HCT116 (cell line): Measurements from ENCODE around the gene MTM1. TPM values are rescaled to one million over a fixed set of nuclear protein-coding genes. Genes with fewer than 3 reads are reported as not detected.

Source experiments
- ATAC-seq: fragments of 200-7000 bp; cut with Tn5 transposase; 2 replicates; pipeline ENCODE4 v1.9.1; 2020; ENCODE audit warnings: mild to moderate bottlenecking, moderate library complexity
- BruUV-seq: library from RNA; stranded (reverse); fragments of 400-500 nt; replicated peaks from 2 replicates; lab custom pipeline; 2021; lab: Mats Ljungman, UMichigan
- CTCF ChIA-PET: fragments of 300-600 bp; sonication (Branson Sonifier 250); formaldehyde crosslinking; loops from one replicate; lab custom pipeline; 2021; ENCODE audit warnings: antibody characterized with exemption; lab: Charles Lee
- POLR2A ChIA-PET: fragments of 300-600, 350-600 bp; sonication (Branson Sonifier 250); formaldehyde crosslinking; loops from one replicate; lab custom pipeline; 2021; ENCODE audit warnings: antibody characterized with exemption; lab: Charles Lee
- RAD21 ChIA-PET, 2 experiments: fragments of 300-600 bp; sonication (Branson Sonifier 250); formaldehyde crosslinking; loops; one replicate each; lab custom pipeline; 2023; ENCODE audit warnings: low total read pairs in 2 of 2; ENCODE audit not compliant: uncharacterized antibody in 2 of 2, unreplicated experiment in 2 of 2, low non-redundant PET in 1 of 2; lab: Charles Lee
- DNase-seq: peaks from one replicate; pipeline ENCODE4 v3.0.0-alpha.2; 2010; ENCODE audit warnings: low read depth, low spot score
- H2AFZ ChIP-seq: fragments of 200-600 bp; shearing (Covaris generic), sonication (generic); 2 replicates; pipeline ENCODE4 v1.6.1; 2017; ENCODE audit warnings: low read depth, mixed run types, mixed read lengths, antibody characterized with exemption, low read length; ENCODE audit not compliant: poor library complexity, severe bottlenecking
- H3K27ac ChIP-seq: 2 replicates; pipeline ENCODE4 v1.5.1; 2012; ENCODE audit warnings: low read depth, low read length
- H3K27me3 ChIP-seq: fragments of 200-600 bp; sonication (generic); 2 replicates; pipeline ENCODE4 v1.6.1; 2016; ENCODE audit warnings: mixed run types, low read length, mixed read lengths; ENCODE audit not compliant: insufficient read depth
- H3K36me3 ChIP-seq, 2 experiments: fragments of 200-500 bp in 1 of 2; fragments of 200-600 bp in 1 of 2; sonication (Bioruptor generic) in 1 of 2; sonication (generic) in 1 of 2; 2 replicates each; pipeline versions ENCODE4 v1.5.1 to v1.6.1; 2014 to 2016; ENCODE audit warnings: low read length in 2 of 2, inconsistent platforms in 1 of 2, mixed read lengths in 1 of 2, mixed run types in 1 of 2; ENCODE audit not compliant: insufficient read depth in 2 of 2, control insufficient read depth in 1 of 2
- H3K4me1 ChIP-seq, 2 experiments: fragments of 200-600 bp in 1 of 2; sonication (generic) in 1 of 2; 2 replicates each; pipeline versions ENCODE4 v1.5.1 to v1.6.1; 2012 to 2017; ENCODE audit warnings: low read length in 2 of 2, inconsistent platforms in 1 of 2, mild to moderate bottlenecking in 1 of 2, mixed read lengths in 1 of 2, mixed run types in 1 of 2, moderate library complexity in 1 of 2; ENCODE audit not compliant: insufficient read depth in 2 of 2, control insufficient read depth in 1 of 2
- H3K4me2 ChIP-seq: fragments of 200-600 bp; sonication (generic); 2 replicates; pipeline ENCODE4 v1.6.1; 2017; ENCODE audit warnings: mixed run types, low read length, mixed read lengths
- H3K4me3 ChIP-seq, 2 experiments: fragments of 200-600 bp in 1 of 2; sonication (generic) in 1 of 2; replicated peaks in 1 of 2; 2 replicates each; pipeline ENCODE4 v1.5.1; 2011 to 2016; ENCODE audit warnings: low read length in 2 of 2, control low read depth in 1 of 2, low read depth in 1 of 2, mild to moderate bottlenecking in 1 of 2, mixed read lengths in 1 of 2, mixed run types in 1 of 2
- H3K79me2 ChIP-seq: fragments of 200-600 bp; sonication (generic); 2 replicates; pipeline ENCODE4 v1.6.1; 2017; ENCODE audit warnings: mild to moderate bottlenecking, mixed run types, low read length, moderate library complexity, mixed read lengths; ENCODE audit not compliant: insufficient read depth
- H3K9ac ChIP-seq: fragments of 200-600 bp; sonication (generic); 2 replicates; pipeline ENCODE4 v1.6.1; 2016; ENCODE audit warnings: low read length, mixed read lengths
- H3K9me2 ChIP-seq: fragments of 200-600 bp; sonication (generic), shearing (Covaris generic); 2 replicates; pipeline ENCODE4 v1.6.1; 2017; ENCODE audit warnings: mixed run types, mild to moderate bottlenecking, moderate library complexity; ENCODE audit not compliant: insufficient read depth
- H3K9me3 ChIP-seq, 2 experiments: fragments of 200-500 bp in 1 of 2; fragments of 200-600 bp in 1 of 2; sonication (Bioruptor generic) in 1 of 2; sonication (generic) in 1 of 2; 2 replicates each; pipeline ENCODE4 v1.6.1; 2014 to 2017; ENCODE audit warnings: low read length in 2 of 2, mixed read lengths in 2 of 2, inconsistent platforms in 1 of 2, low read depth in 1 of 2, mild to moderate bottlenecking in 1 of 2, mixed run types in 1 of 2, moderate library complexity in 1 of 2; ENCODE audit not compliant: control insufficient read depth in 1 of 2, insufficient read depth in 1 of 2
- H4K20me1 ChIP-seq: fragments of 200-600 bp; sonication (generic), shearing (Covaris generic); 2 replicates; pipeline ENCODE4 v1.6.1; 2017; ENCODE audit warnings: mixed run types, mild to moderate bottlenecking, moderate library complexity; ENCODE audit not compliant: insufficient read depth
- CEBPB ChIP-seq: IDR thresholded peaks from 2 replicates; pipeline ENCODE4 v1.6.1; 2012; ENCODE audit warnings: low read depth
- CTCF ChIP-seq, 3 experiments: fragments of 200-600 bp in 1 of 3; sonication (generic) in 1 of 3; IDR thresholded peaks in 2 of 3; conservative IDR thresholded peaks in 1 of 3; 2 replicates each; pipeline ENCODE4 v1.5.1; 2012 to 2017; ENCODE audit warnings: low read depth in 2 of 3, low read length in 2 of 3, antibody characterized with exemption in 1 of 3, borderline replicate concordance in 1 of 3, control low read depth in 1 of 3, mild to moderate bottlenecking in 1 of 3, mixed read lengths in 1 of 3, mixed run types in 1 of 3, moderate library complexity in 1 of 3; ENCODE audit not compliant: insufficient read depth in 1 of 3
- EGR1 ChIP-seq: IDR thresholded peaks from 2 replicates; pipeline ENCODE4 v1.6.1; 2012; ENCODE audit warnings: low read depth
- ELF1 ChIP-seq: IDR thresholded peaks from 2 replicates; pipeline ENCODE4 v1.6.1; 2012; ENCODE audit warnings: low read depth, borderline replicate concordance
- MAX ChIP-seq: IDR thresholded peaks from 2 replicates; pipeline ENCODE4 v1.6.1; 2012
- RAD21 ChIP-seq: IDR thresholded peaks from 2 replicates; pipeline ENCODE4 v1.6.1; 2012; ENCODE audit warnings: low read depth, mild to moderate bottlenecking
- SIN3A ChIP-seq: IDR thresholded peaks from 2 replicates; pipeline ENCODE4 v1.6.1; 2012; ENCODE audit warnings: low read depth
- YY1 ChIP-seq: IDR thresholded peaks from 2 replicates; pipeline ENCODE4 v1.6.1; 2011; ENCODE audit warnings: low read length, low read depth, moderate library complexity, mild to moderate bottlenecking; ENCODE audit not compliant: insufficient replicate concordance; ENCODE audit errors: extremely low read depth
- intact Hi-C: fragments of 100-400 bp; cut with micrococcal nuclease; formaldehyde crosslinking; loops from 2 replicates; pipeline ENCODE4 v1.10.0; 2022
- total RNA-seq: library from RNA; stranded (reverse); gene quantifications from one replicate; pipeline ENCODE4 v1.2.1, GENCODE V29; 2021; ENCODE audit not compliant: unreplicated experiment

The MTM1 gene
- total RNA-seq, 1 experiment from 2014 or later, result 6.5 TPM

DNA sequence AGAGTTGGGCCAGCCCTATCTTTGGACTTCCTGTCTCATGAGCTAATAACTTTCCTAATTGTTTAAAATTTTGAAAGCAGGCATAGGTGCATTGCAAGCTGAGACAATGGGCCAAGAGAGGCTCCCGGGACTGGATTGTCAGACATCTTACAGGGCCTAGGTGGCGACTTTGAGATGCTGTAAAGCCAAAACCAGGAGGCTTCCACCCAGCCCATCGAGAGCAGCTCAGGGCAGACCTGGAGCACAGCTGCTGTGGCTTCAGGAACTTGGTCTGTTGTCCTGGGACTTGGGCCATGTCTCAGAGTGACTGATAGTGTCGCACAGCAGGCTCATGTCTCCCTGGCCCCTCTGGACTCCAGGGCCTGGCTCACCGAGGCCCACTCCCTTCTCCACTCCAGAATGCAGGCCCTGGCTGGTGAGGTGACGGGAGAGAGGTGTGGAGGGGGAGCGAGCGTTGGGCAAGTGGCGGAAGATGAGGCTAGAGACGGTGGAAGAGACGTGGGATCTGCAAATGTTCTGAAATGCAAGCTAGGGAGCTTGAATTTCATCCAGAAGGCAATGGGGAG, 24.1 kb upstream of the MTM1 start:
- DNase-seq, result no peak
- no peaks in the 10 kb centered on the region for H3K36me3 ChIP-seq
- TF ChIP-seq RAD21 (peak; percentile 57), ELF1 (no peak), CTCF (IDR thresholded peaks at IDR 0.05 in 2 of 3, conservative IDR thresholded peaks at IDR 0.05 in 1 of 3; ENCODE audit: borderline replicate concordance in 1 of 3, insufficient read depth in 1 of 3, low read depth in 2 of 3, low read length in 2 of 3) (0 out of 6 replicates have a peak, but pooled peaks of 1 of the 3 experiments have one; percentile 14)
- TF ChIP-seq, all 23 proteins: peak for 2
- H3K9me3 ChIP-seq, result no peaks in the 10 kb centered on the region
- H3K4me3 ChIP-seq, result no peak overlapping the region
- CTCF ChIA-PET, result no interaction called here
- peak; percentile 82 for ATAC-seq
- no peaks in the 10 kb centered on the region for H3K27me3 ChIP-seq
- no peaks in the 10 kb centered on the region for H3K9me2 ChIP-seq
- H2AFZ ChIP-seq, result no peak overlapping the region
- H4K20me1 ChIP-seq, result no peaks in the 10 kb centered on the region
- intact Hi-C loops, result loop anchor here (10.0 kb wide), 1 partner anchor 140 kb away; no protein-coding TSS in a partner anchor
- H3K27ac ChIP-seq, result no peak overlapping the region
- POLR2A ChIA-PET, result no interaction called here
- RAD21 ChIA-PET, result no interaction called here
- BruUV-seq, result no TSS peak
- H3K9ac ChIP-seq, result no peak overlapping the region
- H3K79me2 ChIP-seq, result no peaks in the 10 kb centered on the region
- peaks cover 0 to 7% of the 10 kb centered on the region in 2 experiments; a peak in 1 of 4 replicates for H3K4me1 ChIP-seq
- no peak overlapping the region for H3K4me2 ChIP-seq

GRCh38 chrX:150544835-150545770, 23.3 kb upstream of the MTM1 start:
- ChIA-PET RAD21 (no interaction called here), CTCF (no interaction called here), POLR2A (no interaction called here)
- intact Hi-C loops, result loop anchor here (10.0 kb wide), 1 partner anchor 140 kb away; no protein-coding TSS in a partner anchor
- H3K9ac ChIP-seq, result no peak overlapping the region
- H3K9me3 ChIP-seq, result no peaks in the 10 kb centered on the region
- H3K27me3 ChIP-seq, result no peaks in the 10 kb centered on the region
- H2AFZ ChIP-seq, result no peak overlapping the region
- ATAC-seq (no peak), DNase-seq (no peak)
- H3K27ac ChIP-seq, result no peak overlapping the region
- H4K20me1 ChIP-seq, result no peaks in the 10 kb centered on the region
- H3K4me2 ChIP-seq, result no peak overlapping the region
- H3K4me1 ChIP-seq, result peaks cover 0 to 7% of the 10 kb centered on the region in 2 experiments; a peak in 1 of 4 replicates
- H3K9me2 ChIP-seq, result no peaks in the 10 kb centered on the region
- H3K36me3 ChIP-seq, result no peaks in the 10 kb centered on the region
- no TSS peak for BruUV-seq
- no peak overlapping the region for H3K4me3 ChIP-seq
- H3K79me2 ChIP-seq, result no peaks in the 10 kb centered on the region
- TF ChIP-seq EGR1, result no peak
- TF ChIP-seq ELF1, result no peak
- no peak for TF ChIP-seq CEBPB
- TF ChIP-seq MAX, result no peak
- TF ChIP-seq YY1, result no peak
- no peak for TF ChIP-seq CTCF (IDR thresholded peaks at IDR 0.05 in 2 of 3, conservative IDR thresholded peaks at IDR 0.05 in 1 of 3; ENCODE audit: borderline replicate concordance in 1 of 3, insufficient read depth in 1 of 3, low read depth in 2 of 3, low read length in 2 of 3)
- no peak for TF ChIP-seq SIN3A
